GM20000 (cell line): ENCODE measurements around the gene MED12L.

Experiments used
- DNase-seq: peaks from one replicate; pipeline ENCODE4 v3.0.0; 2012; ENCODE audit warnings: low spot score
- TF ChIP-seq, protein P1 (sequence below): IDR thresholded peaks from 2 replicates; pipeline ENCODE4 v1.5.1; 2012; ENCODE audit warnings: mild to moderate bottlenecking, control low read depth; ENCODE audit errors: extremely low read depth, missing control alignments

Gene MED12L

DNA sequence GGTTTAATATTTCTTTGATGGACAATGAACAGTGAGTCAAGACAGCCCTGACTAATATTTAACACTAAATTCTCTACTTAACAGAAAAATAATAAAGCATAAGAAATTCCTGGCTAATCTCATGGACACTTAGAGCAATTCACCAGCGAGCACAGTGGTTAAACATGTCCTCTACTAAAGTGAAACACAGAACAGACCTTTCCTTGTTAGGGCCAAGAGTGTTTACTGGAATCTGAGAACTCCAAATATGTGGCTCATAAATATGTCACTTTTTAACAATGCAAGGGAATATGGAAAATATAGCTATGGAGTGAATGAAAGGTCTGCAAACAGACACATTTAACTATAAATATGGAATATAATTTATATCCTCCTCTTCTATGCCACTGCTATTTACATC, 394.0 kb downstream of the MED12L start:
- DNase-seq, result no peak
- TF ChIP-seq, protein P1, sequence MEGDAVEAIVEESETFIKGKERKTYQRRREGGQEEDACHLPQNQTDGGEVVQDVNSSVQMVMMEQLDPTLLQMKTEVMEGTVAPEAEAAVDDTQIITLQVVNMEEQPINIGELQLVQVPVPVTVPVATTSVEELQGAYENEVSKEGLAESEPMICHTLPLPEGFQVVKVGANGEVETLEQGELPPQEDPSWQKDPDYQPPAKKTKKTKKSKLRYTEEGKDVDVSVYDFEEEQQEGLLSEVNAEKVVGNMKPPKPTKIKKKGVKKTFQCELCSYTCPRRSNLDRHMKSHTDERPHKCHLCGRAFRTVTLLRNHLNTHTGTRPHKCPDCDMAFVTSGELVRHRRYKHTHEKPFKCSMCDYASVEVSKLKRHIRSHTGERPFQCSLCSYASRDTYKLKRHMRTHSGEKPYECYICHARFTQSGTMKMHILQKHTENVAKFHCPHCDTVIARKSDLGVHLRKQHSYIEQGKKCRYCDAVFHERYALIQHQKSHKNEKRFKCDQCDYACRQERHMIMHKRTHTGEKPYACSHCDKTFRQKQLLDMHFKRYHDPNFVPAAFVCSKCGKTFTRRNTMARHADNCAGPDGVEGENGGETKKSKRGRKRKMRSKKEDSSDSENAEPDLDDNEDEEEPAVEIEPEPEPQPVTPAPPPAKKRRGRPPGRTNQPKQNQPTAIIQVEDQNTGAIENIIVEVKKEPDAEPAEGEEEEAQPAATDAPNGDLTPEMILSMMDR, result no peak

DNA sequence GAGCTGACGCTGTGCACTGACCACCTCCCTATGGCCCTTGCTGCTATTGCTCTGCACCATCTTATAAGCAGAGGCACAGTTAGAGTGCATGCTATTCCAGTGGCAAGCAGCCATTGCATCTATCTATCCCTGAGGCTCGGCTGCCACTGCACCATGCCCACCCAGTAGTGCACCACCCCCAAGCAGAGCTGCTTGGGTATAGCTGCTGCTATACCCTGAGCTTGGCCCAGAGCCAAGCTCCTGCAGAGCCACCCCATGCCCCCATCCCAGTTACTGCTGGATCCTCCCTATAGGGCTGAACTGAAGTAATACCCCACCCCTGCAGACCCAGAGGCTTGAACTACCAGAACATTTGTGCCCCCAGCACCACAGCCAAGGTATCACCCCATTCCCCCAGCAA, 395.0 kb downstream of the MED12L start:
- TF ChIP-seq, protein P1, result no peak
- DNase-seq, result no peak

DNA sequence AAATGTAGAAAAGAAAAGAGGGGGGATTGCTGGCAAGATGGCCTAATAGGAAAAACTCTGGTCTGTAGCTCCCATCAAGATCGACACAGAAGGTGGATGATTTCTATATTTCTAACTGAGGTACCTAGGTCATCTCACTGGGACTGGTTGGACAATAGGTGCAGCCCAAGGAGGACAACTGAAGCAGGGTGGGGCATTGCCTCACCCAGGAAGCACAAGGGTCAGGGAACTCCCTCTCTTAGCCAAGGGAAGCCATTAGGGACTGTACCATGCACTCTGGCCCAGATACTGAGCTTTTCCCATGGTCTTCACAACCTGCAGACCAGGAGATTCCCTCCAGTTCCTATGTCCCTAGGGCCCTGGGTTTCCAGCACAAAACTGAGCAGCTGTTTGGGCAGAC, 398.0 kb downstream of the MED12L start:
- TF ChIP-seq, protein P1, result no peak

DNA sequence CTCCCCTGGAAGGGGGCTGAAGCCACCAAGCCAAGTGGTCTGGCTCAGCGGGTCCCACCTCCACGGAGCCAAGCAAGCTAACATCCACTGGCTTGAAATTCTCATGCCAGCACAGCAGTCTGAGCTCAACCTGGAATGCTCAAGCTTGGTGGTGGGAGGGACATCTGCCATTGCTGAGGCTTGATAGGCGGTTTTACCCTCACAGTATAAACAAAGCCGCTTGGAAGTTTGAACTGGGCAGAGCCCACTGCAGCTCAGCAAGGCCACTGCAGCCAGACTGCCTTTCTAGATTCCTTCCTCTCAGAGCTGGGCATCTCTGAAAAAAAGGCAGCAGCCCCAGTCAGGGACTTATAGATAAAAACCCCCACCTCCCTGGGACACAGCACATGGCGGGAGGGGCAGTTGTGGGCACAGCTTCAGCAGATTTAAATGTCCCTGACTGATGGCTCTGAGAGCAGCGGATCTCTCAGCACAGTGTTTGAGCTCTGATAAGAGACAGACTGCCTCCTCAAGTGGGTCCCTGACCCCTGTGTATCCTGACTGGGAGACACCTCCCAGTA, 398.6 kb downstream of the MED12L start:
- no peak for DNase-seq
- TF ChIP-seq, protein P1, result no peak

More for the DNA sequence above, 398.0 kb downstream of the MED12L start:
- no peak for DNase-seq
